ENCODE measurements around the gene MTFP1. TPM values are rescaled to one million over a fixed set of nuclear protein-coding genes. Genes with fewer than 3 reads are reported as not detected.

The MTFP1 gene
- total RNA-seq, 4 donors from 2014 or later = 5.2 to 13.3 (median 8.7) TPM

DNA sequence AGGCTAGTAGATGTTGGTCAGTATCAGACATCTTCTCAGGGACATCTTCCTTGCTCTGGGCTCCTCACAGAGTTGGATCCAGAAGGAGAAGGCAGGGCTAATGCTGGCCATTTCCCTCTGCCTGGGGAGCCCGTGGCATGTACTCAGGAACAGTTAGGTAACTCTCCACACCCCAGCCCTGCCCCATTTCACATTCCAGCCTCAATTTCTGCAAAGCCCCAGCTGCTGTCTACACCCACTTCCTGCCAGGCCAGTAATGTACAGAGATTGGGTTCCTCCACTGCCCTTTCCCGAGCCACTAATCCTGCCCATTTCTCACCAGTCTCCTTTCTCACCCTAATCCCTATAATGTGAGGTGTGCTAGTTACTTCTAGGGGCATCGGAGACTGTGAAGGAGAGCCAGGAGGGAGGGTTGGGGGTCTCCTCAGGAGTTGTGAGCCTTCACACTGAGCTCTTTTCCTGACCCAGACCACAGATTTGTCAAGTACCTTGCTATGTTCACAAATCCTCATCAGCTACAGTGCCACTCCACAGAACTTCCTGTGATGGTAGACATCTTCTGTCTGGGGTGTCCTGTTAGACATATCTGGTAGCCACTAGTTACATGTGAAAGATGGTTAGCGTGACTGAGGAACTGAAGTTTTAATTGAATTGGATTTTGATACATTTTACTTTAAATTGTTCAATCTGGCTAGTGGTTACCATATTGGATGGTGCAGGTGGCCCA, 47.6 kb downstream of the MTFP1 start:
- intact Hi-C loops (cut with DNase I; ENCODE audit: low total_unique reads) = no loop called here
- no peak overlapping the region for H3K4me3 ChIP-seq (ENCODE audit: low read depth, poor library complexity, severe bottlenecking)
- no peak for DNase-seq (ENCODE audit: low spot score in 2 of 2)
- TF ChIP-seq, protein P1, sequence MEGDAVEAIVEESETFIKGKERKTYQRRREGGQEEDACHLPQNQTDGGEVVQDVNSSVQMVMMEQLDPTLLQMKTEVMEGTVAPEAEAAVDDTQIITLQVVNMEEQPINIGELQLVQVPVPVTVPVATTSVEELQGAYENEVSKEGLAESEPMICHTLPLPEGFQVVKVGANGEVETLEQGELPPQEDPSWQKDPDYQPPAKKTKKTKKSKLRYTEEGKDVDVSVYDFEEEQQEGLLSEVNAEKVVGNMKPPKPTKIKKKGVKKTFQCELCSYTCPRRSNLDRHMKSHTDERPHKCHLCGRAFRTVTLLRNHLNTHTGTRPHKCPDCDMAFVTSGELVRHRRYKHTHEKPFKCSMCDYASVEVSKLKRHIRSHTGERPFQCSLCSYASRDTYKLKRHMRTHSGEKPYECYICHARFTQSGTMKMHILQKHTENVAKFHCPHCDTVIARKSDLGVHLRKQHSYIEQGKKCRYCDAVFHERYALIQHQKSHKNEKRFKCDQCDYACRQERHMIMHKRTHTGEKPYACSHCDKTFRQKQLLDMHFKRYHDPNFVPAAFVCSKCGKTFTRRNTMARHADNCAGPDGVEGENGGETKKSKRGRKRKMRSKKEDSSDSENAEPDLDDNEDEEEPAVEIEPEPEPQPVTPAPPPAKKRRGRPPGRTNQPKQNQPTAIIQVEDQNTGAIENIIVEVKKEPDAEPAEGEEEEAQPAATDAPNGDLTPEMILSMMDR (IDR thresholded peaks at IDR 0.05) = no peak
- WGBS, 2 donors = 52 to 69% methylated on average over 4 of the region's 4 CpGs

DNA sequence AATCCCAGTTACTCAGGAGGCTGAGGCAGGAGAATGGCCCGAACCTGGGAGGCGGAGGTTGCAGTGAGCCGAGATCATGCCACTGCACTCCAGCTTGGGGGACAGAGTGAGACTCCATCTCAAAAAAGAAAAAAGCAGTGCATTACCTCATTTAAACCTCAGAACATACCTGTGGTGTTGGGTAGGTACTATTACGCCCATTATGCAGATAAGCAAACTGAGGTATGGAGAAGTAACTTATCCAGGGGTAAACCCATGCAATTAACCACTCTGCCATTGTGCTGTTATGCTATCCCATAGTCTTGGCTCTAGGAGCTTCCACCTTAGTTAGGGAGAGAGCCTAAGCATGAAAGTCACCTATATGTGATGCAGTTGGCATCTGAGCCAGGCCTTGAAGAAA, 48.6 kb downstream of the MTFP1 start:
- WGBS, 2 donors = 90 to 93% methylated on average over 4 of the region's 4 CpGs
- H3K4me3 ChIP-seq (ENCODE audit: low read depth, poor library complexity, severe bottlenecking) = no peak overlapping the region
- intact Hi-C loops (cut with DNase I; ENCODE audit: low total_unique reads) = no loop called here
- no peak for DNase-seq (ENCODE audit: low spot score in 2 of 2)
- TF ChIP-seq, protein P1 (IDR thresholded peaks at IDR 0.05) = no peak
- TF ChIP-seq POLR2A (IDR thresholded peaks at IDR 0.05) = no peak

- intact Hi-C loops (cut with DNase I; ENCODE audit: low total_unique reads) = no loop called here
- H3K4me3 ChIP-seq (ENCODE audit: low read depth, poor library complexity, severe bottlenecking) = no peak overlapping the region
- DNase-seq (ENCODE audit: low spot score in 2 of 2) = no peak
- 35 to 50% methylated on average over 6 of the region's 6 CpGs for WGBS, 2 donors
- TF ChIP-seq, protein P1 (IDR thresholded peaks at IDR 0.05) = no peak
- TF ChIP-seq POLR2A (IDR thresholded peaks at IDR 0.05) = no peak
These were observed 49.3 kb downstream of the MTFP1 start for GRCh38 chr22:30474683-30475424.

Other genes with a start within 250 kb of the MTFP1 start
- 10 to 100 TPM in 1 of 4 donors, 1 to 10 TPM in 3; 5.2 to 11.8 (median 7.0) TPM for gene LIF, start 179.0 kb upstream of the MTFP1 start, total RNA-seq
- under 1 TPM in 3 of 4 donors, not detected in 1; 0.27 to 0.34 (median 0.29) TPM for gene OSM, start 158.9 kb upstream of the MTFP1 start, total RNA-seq
- 10 to 100 TPM; 16.3 to 38.1 (median 22.6) TPM for gene CASTOR1, start 136.3 kb upstream of the MTFP1 start, total RNA-seq
- 10 to 100 TPM; 64.8 to 80.1 (median 74.2) TPM for gene TBC1D10A, start 98.8 kb upstream of the MTFP1 start, total RNA-seq
- 100 to 1,000 TPM in 2 of 4 donors, 10 to 100 TPM in 2; 72.4 to 169 (median 114) TPM for gene SF3A1, start 68.9 kb upstream of the MTFP1 start, total RNA-seq
- gene CCDC157, start 68.8 kb upstream of the MTFP1 start, total RNA-seq = 1 to 10 TPM in 3 of 4 donors, under 1 TPM in 1; 0.17 to 4.5 (median 2.7) TPM
- 1 to 10 TPM; 6.9 to 7.8 (median 7.3) TPM for gene RNF215, start 38.4 kb upstream of the MTFP1 start, total RNA-seq
- gene SEC14L2, start 28.8 kb upstream of the MTFP1 start, total RNA-seq = 10 to 100 TPM in 2 of 4 donors, 1 to 10 TPM in 2; 3.6 to 18.8 (median 13.3) TPM
- under 1 TPM in 1 of 4 donors, not detected in 3; 0.25 TPM for gene SEC14L3, start 46.2 kb downstream of the MTFP1 start, total RNA-seq
- 1 to 10 TPM in 2 of 4 donors, under 1 TPM in 1, not detected in 1; 0.08 to 2.6 (median 1.4) TPM for gene SEC14L4, start 79.9 kb downstream of the MTFP1 start, total RNA-seq
- 10 to 100 TPM in 3 of 4 donors, 1 to 10 TPM in 1; 7.7 to 72.1 (median 45.0) TPM for gene SEC14L6, start 121.0 kb downstream of the MTFP1 start, total RNA-seq
- gene GAL3ST1, start 148.9 kb downstream of the MTFP1 start, total RNA-seq = 1 to 10 TPM in 3 of 4 donors, under 1 TPM in 1; 0.61 to 6.4 (median 1.9) TPM
- gene PES1, start 166.1 kb downstream of the MTFP1 start, total RNA-seq = 10 to 100 TPM; 43.1 to 55.6 (median 49.1) TPM
- gene TCN2, start 181.4 kb downstream of the MTFP1 start, total RNA-seq = 10 to 100 TPM in 3 of 4 donors, 1 to 10 TPM in 1; 9.9 to 20.2 (median 14.8) TPM
- gene SLC35E4, start 210.0 kb downstream of the MTFP1 start, total RNA-seq = 10 to 100 TPM; 14.6 to 22.2 (median 18.6) TPM
- gene DUSP18, start 242.1 kb downstream of the MTFP1 start, total RNA-seq = 10 to 100 TPM in 1 of 4 donors, 1 to 10 TPM in 3; 6.2 to 10.6 (median 8.2) TPM

Data from lower leg skin (tissue), 4 donors.